ENCODE measurements around the gene PADI3.

Gene PADI3

DNA sequence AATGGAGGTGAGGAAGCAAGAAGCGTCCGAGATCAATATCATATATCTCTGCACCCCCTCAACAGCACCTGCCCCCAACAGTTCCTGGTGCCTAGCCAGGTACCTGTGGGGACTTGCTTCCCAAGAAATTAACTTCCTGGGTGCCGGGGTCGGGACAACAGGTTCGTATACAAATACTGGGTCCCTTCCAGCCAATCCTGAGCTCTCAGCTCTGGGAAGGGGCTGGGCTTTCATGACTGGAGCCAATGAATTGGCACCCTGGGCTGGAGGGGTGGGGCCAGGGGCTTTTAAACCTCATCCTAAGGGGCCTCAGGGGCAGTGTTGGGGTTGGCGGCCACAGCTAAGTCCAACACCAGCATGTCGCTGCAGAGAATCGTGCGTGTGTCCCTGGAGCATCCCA, at the start of gene PADI3:
PADI3 (plus strand) TSS at position 318 of the 400 bp plus-strand sequence; CDS start at position 358, 40 bp downstream.
- no peak for DNase-seq (ENCODE audit: low spot score)

DNA sequence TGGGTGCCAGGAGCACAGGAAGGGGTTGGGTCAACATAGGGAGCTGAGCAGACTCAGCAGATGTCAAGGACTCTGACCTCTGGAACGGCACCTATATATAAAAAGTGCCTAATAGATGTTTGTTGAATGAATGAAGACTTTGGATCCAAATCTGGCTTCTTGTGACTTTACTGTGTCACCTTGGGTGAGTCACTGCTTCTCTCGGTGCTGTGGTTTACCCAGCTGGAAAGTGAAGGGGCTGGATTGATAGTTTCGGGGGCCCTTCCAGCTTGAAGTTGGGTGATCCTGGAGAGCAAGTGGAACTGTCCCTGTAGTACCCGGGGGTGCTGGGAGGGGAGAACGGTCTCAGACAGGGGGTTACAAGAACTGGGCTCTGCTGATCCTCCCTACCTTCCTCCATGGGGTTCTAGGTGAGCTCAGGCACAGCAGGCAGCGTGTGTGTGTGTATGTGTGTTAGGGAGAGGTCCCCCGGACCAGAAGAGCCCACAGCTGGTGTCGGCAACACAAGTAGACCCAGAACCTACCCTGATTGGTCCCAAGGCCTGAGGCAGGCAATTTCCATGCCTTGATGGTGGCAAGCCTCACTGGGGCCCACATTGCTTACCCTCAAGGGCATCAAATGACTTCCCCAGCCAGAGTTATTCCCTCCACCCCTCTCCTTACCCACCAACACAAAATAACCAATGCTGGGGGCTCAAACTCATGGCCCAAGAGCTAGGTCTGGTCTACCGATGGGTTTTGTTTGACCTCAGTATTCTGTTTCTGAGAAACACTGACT, 49.4 kb upstream of the PADI3 start:
- no peak for DNase-seq (ENCODE audit: low spot score)

GRCh38 chr1:17200246-17200645, 48.7 kb upstream of the PADI3 start:
- DNase-seq (ENCODE audit: low spot score): no peak

DNA sequence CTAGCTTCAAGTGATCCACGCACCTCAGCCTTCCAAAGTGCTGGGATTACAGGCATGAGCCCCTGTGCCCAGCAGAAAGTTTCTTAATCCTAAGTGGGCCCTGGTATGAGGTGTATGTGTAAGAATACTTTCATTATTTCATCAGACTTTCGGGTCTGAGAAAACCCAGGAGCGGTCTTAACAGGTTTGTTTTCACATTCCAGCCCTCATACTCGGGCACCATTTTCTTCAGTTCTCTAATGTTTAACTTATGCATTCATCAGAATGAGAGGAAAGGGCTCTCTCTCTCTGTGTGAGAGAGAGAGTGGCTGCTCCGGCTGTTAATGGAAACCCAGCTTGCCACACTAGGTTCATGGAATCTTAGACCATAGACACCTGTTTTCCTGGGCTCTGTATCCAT, 48.1 kb upstream of the PADI3 start:
- no peak for DNase-seq (ENCODE audit: low spot score)

- no peak for DNase-seq (ENCODE audit: low spot score)
Observed at GRCh38 chr1:17201201-17202021, 47.5 kb upstream of the PADI3 start.

DNA sequence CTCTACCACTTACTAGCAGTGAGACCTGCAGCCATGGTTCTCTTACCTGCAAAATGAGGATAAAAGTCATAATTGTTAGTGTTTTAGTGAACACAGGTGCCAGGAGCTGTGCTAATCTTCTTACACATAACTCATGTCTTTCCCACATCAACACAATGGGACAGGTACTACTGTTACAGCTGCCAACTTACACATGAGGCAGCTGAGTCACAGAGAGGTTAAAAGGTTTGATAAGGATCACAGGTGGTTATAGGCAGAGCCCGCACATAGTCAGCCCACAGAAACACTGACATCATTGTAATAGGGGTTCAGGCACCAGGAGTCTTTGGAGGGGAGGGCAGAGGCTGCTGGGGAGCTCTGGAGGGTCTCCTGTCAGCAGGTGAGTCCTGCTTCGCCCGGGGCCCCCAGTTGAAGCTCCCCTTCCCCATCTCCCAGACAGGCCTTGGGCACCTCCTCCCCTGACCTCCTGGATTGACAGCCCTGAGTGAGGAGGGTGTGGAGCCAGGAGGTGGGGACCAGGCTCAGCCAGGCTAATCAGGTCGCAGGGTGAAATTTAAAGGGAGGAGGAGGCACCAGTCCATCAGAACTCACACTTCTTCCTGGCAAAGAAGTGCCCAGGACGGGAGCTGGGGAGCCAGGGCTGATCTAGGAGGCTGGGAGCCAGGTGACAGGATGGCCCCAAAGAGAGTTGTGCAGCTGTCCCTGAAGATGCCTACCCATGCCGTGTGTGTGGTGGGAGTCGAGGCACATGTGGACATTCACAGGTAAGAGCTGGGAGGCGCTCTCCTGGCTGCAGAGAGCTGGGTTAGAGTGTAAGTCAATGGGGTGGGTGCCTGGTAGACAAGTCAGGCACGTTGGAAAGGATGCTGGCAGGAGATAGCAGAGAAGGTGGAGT, 44.1 kb upstream of the PADI3 start, which contains the start of gene PADI1:
PADI1 (plus strand) TSS at position 583 of the 895 bp plus-strand sequence; CDS start at position 673, 90 bp downstream.
- DNase-seq (ENCODE audit: low spot score): no peak

- DNase-seq (ENCODE audit: low spot score): no peak
Observed at GRCh38 chr1:17205652-17206051, 43.2 kb upstream of the PADI3 start.

GRCh38 chr1:17206196-17206595, 42.7 kb upstream of the PADI3 start:
- no peak for DNase-seq (ENCODE audit: low spot score)

GRCh38 chr1:17207046-17207445, 41.9 kb upstream of the PADI3 start:
- no peak for DNase-seq (ENCODE audit: low spot score)

- no peak for DNase-seq (ENCODE audit: low spot score)
Observed at GRCh38 chr1:17207540-17207939, 41.4 kb upstream of the PADI3 start.

GRCh38 chr1:17207966-17208418, 40.9 kb upstream of the PADI3 start:
- peak; percentile 69 for DNase-seq (ENCODE audit: low spot score)

- DNase-seq (ENCODE audit: low spot score): no peak
Observed at GRCh38 chr1:17208546-17208945, 40.4 kb upstream of the PADI3 start.

- DNase-seq (ENCODE audit: low spot score): no peak
Observed at GRCh38 chr1:17209430-17209829, 39.5 kb upstream of the PADI3 start.

- DNase-seq (ENCODE audit: low spot score): no peak
Observed at GRCh38 chr1:17210176-17210575, 38.7 kb upstream of the PADI3 start.

- no peak for DNase-seq (ENCODE audit: low spot score)
Observed at GRCh38 chr1:17211377-17211776, 37.5 kb upstream of the PADI3 start.

DNA sequence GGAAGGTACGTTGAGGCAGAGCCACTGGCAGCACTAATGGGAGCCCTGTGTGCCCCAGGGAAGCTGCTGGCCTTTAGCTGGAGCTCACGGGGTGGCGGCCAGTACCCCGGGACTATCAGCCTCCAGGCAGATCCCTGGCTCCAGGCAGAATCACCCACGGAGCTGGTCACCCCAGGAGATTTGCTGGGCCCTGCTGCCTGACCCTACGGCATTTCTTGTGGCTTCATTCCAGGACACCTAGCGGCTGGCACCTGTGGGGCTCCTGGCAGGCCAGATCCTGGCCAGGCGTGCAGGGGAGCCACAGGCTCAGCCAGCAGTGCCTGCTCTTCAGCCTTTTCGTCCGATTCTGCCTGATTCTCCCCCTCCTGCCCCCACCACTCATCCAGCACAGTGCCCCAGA, 36.9 kb upstream of the PADI3 start:
- no peak for DNase-seq (ENCODE audit: low spot score)

DNA sequence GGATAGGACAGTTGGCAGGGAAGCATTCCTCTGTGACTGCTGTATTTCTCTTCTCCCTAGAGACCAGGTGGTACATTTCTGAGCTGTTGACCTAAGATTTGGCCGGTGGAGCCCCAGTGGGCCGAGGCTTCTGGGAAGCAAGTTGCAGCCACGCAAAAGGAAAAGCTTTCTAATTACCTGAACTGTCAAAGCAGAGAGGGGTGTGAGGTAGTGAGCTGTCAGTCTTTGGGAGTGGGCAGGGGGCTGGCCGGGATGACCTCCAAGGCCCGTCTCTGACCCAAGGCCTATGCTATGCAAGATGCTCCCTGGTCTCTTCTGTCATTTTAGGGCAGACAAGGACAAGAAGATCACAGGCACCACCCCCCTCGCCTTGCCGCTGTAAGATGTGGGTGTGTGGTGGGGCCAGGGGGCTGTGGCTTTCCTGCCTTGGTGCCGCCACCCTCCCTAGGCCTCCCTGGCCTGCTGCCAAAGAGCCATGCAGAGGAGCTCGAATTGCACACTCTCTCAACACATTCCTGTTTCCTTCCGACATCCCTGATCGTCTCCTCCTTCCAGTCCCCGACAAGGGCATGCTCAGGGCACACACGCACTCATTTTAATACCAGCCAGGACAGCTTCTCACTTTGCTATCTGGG, 36.3 kb upstream of the PADI3 start:
- peak; percentile 86 for DNase-seq (ENCODE audit: low spot score)

GRCh38 chr1:17213148-17213781, 35.6 kb upstream of the PADI3 start:
- DNase-seq (ENCODE audit: low spot score): no peak

- no peak for DNase-seq (ENCODE audit: low spot score)
Observed at GRCh38 chr1:17213782-17214148, 35.1 kb upstream of the PADI3 start.

- no peak for DNase-seq (ENCODE audit: low spot score)
Observed at GRCh38 chr1:17214876-17215544, 33.9 kb upstream of the PADI3 start.

GRCh38 chr1:17215545-17215890, 33.4 kb upstream of the PADI3 start:
- DNase-seq (ENCODE audit: low spot score): peak; percentile 47
